ENCODE measurements around the gene MMP8.
"Not testable (repeated sequence)": the region's sequence is repeated elsewhere in the genome, so short reads cannot be mapped to it uniquely, and the experiment has no call there.

Gene MMP8

DNA sequence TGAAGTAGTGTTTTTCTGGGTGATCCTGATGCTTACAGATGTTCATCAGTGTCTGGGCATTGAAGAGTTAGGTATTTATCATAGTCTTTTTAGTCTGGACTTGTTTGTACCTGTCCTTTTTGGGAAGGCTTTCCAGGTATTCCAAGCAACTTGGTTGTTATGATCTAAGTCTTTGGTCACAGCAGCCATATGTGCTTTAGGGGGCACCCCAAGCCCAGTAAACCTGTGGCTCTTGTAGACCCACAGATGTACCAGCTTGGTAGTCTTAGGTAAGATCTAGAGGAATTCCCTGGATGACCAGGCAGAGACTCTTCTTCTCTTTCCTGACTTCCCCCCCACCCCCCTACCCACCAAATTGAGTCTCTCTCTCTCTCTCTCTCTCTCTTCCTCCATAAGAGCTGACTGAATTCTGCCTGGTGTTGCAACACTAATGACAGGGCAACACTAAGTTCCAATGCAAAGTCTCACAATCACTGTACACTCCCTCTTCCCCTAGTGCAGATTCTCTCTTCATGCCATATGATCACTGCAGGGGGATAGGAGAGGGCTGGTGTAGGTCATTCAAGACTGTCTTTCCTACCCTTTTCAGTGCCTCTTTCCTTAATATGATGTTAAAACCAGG lies 24.5 kb upstream of the MMP8 start:
- Histone ChIP-seq H3K4me1 (ENCODE audit: low read depth, poor library complexity, severe bottlenecking) (no peaks in the 10 kb centered on the region), H3K79me2 (ENCODE audit: insufficient read depth, low read depth) (no peaks in the 10 kb centered on the region), H3K4me2 (no peak overlapping the region), H3K27ac (no peak overlapping the region), H2AFZ (ENCODE audit: low read depth) (no peak overlapping the region), H3K36me3 (ENCODE audit: insufficient read depth) (no peaks in the 10 kb centered on the region), H3K9ac (no peak overlapping the region), H3K4me3 (IDR thresholded peaks at IDR 0.05; ENCODE audit: insufficient read depth, low read depth, low read length) (no peak overlapping the region), H3K27me3 (ENCODE audit: insufficient read depth, low read depth) (no peaks in the 10 kb centered on the region), H4K20me1 (ENCODE audit: insufficient read depth) (no peaks in the 10 kb centered on the region)
- TF ChIP-seq, protein P1, sequence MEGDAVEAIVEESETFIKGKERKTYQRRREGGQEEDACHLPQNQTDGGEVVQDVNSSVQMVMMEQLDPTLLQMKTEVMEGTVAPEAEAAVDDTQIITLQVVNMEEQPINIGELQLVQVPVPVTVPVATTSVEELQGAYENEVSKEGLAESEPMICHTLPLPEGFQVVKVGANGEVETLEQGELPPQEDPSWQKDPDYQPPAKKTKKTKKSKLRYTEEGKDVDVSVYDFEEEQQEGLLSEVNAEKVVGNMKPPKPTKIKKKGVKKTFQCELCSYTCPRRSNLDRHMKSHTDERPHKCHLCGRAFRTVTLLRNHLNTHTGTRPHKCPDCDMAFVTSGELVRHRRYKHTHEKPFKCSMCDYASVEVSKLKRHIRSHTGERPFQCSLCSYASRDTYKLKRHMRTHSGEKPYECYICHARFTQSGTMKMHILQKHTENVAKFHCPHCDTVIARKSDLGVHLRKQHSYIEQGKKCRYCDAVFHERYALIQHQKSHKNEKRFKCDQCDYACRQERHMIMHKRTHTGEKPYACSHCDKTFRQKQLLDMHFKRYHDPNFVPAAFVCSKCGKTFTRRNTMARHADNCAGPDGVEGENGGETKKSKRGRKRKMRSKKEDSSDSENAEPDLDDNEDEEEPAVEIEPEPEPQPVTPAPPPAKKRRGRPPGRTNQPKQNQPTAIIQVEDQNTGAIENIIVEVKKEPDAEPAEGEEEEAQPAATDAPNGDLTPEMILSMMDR (conservative IDR thresholded peaks at IDR 0.05; ENCODE audit: low read depth, low read length): no peak

DNA sequence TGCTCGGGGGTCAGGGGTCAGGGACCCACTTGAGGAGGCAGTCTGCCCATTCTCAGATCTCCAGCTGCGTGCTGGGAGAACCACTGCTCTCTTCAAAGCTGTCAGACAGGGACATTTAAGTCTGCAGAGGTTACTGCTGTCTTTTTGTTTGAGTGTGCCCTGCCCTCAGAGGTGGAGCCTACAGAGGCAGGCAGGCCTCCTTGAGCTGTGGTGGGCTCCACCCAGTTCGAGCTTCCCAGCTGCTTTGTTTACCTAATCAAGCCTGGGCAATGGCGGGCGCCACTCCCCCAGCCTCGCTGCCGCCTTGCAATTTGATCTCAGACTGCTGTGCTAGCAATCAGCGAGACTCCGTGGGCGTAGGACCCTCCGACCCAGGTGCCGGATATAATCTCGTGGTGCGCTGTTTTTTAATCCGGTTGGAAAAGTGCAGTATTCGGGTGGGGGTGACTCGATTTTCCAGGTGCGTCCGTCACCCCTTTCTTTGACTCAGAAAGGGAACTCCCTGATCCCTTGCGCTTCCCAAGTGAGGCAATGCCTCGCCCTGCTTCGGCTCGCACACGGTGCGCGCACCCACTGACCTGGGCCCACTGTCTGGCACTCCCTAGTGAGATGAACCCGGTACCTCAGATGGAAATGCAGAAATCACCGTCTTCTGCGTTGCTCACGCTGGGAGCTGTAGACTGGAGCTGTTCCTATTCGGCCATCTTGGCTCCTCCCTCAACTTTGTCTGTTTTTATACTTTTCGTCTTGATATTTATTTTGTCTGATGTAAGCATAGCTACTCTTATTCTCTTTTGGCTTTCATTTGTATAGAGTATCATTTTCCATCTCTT lies 22.2 kb upstream of the MMP8 start:
- H3K4me2 ChIP-seq; H3K4me1 ChIP-seq (ENCODE audit: low read depth, poor library complexity, severe bottlenecking); H4K20me1 ChIP-seq (ENCODE audit: insufficient read depth); H2AFZ ChIP-seq (ENCODE audit: low read depth); H3K79me2 ChIP-seq (ENCODE audit: insufficient read depth, low read depth); H3K4me3 ChIP-seq (IDR thresholded peaks at IDR 0.05; ENCODE audit: insufficient read depth, low read depth, low read length); H3K36me3 ChIP-seq (ENCODE audit: insufficient read depth); H3K9ac ChIP-seq; H3K27me3 ChIP-seq (ENCODE audit: insufficient read depth, low read depth); H3K27ac ChIP-seq: not testable (repeated sequence)

DNA sequence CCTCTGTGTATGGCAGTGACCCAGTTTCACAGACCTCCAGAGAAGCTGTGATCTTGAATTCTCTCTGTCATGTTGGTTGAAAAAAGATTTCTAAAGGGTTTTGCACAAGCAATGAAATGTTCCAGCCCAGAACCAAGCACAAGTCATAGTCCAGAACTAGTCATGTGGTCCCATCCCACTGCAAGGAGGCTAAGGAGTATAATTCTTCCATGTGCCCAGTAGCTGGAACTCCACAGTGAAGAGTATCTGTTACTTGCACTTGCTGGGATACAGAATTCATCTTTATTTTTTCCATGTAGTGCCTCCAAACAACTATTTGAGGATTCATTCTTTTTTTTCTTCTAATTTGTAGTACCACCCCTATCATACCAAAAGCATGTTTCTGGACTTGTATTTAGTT lies 9.9 kb upstream of the MMP8 start:
- no peaks in the 10 kb centered on the region for H3K27me3 ChIP-seq (ENCODE audit: insufficient read depth, low read depth)
- H2AFZ ChIP-seq (ENCODE audit: low read depth): no peak overlapping the region
- no peak overlapping the region for H3K9ac ChIP-seq
- no peak overlapping the region for H3K4me2 ChIP-seq
- H3K4me1 ChIP-seq (ENCODE audit: low read depth, poor library complexity, severe bottlenecking): no peaks in the 10 kb centered on the region
- no peaks in the 10 kb centered on the region for H3K36me3 ChIP-seq (ENCODE audit: insufficient read depth)
- TF ChIP-seq, protein P1 (conservative IDR thresholded peaks at IDR 0.05; ENCODE audit: low read depth, low read length): no peak
- H3K4me3 ChIP-seq (IDR thresholded peaks at IDR 0.05; ENCODE audit: insufficient read depth, low read depth, low read length): no peak overlapping the region
- H3K79me2 ChIP-seq (ENCODE audit: insufficient read depth, low read depth): no peaks in the 10 kb centered on the region
- no peaks in the 10 kb centered on the region for H4K20me1 ChIP-seq (ENCODE audit: insufficient read depth)
- H3K27ac ChIP-seq: no peak overlapping the region

DNA sequence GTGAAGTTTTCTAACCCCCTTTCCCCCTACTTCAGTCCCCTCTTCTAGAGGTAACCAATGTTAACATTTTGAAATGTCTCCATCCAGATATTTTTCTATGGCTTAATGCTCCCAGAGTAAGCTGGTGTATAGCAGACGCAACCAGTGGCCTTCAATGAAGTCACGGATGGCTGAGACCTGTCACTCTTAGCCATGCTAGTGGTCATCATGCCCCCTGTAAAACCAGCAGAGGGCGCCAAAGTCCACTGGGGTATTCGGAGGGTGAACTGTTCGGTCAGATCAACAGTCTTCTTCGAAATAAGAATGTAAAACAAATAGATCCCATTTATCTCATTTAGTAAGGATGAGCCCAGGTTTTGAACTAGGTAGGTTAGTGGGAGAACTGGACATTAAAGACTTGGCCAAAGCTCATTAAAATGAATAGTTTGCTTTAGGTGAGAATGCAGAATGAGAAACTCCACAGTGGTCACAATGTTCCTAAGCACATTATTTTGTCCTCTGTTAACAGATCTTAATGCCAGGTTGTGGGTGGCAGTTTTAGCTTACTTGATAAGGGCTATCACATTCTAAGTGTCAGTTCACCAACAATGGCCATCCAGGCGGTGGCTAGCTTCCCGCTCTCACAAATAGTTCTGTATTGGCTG lies 8.6 kb upstream of the MMP8 start:
- no peaks in the 10 kb centered on the region for H4K20me1 ChIP-seq (ENCODE audit: insufficient read depth)
- H3K9ac ChIP-seq: no peak overlapping the region
- no peaks in the 10 kb centered on the region for H3K4me1 ChIP-seq (ENCODE audit: low read depth, poor library complexity, severe bottlenecking)
- no peak overlapping the region for H3K27ac ChIP-seq
- no peaks in the 10 kb centered on the region for H3K27me3 ChIP-seq (ENCODE audit: insufficient read depth, low read depth)
- no peak overlapping the region for H2AFZ ChIP-seq (ENCODE audit: low read depth)
- TF ChIP-seq, protein P1 (conservative IDR thresholded peaks at IDR 0.05; ENCODE audit: low read depth, low read length): peak; percentile 60
- H3K4me3 ChIP-seq (IDR thresholded peaks at IDR 0.05; ENCODE audit: insufficient read depth, low read depth, low read length): no peak overlapping the region
- no peaks in the 10 kb centered on the region for H3K79me2 ChIP-seq (ENCODE audit: insufficient read depth, low read depth)
- no peaks in the 10 kb centered on the region for H3K36me3 ChIP-seq (ENCODE audit: insufficient read depth)
- no peak overlapping the region for H3K4me2 ChIP-seq

DNA sequence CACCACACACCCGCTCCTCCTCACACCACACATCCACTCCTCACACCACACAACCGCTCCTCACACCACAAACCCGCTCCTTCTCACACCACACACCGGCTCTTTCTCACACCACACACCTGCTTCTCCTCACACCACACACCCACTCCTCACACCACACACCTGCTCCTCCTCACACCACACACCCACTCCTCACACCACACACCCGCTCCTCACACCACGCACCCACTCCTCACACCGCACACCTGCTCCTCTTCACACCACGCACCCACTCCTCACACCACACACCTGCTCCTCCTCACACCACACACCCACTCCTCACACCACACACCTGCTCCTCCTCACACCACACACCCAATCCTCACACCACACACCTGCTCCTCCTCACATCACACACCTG lies 6.2 kb upstream of the MMP8 start:
- H3K9ac ChIP-seq; H3K4me2 ChIP-seq; H3K4me3 ChIP-seq (IDR thresholded peaks at IDR 0.05; ENCODE audit: insufficient read depth, low read depth, low read length); H2AFZ ChIP-seq (ENCODE audit: low read depth); H3K27me3 ChIP-seq (ENCODE audit: insufficient read depth, low read depth); H3K4me1 ChIP-seq (ENCODE audit: low read depth, poor library complexity, severe bottlenecking); H3K27ac ChIP-seq; H4K20me1 ChIP-seq (ENCODE audit: insufficient read depth); H3K36me3 ChIP-seq (ENCODE audit: insufficient read depth); H3K79me2 ChIP-seq (ENCODE audit: insufficient read depth, low read depth): not testable (repeated sequence)

Measured in KMS-11 (cell line).